ENCODE data around the gene EIF6.

DNA sequence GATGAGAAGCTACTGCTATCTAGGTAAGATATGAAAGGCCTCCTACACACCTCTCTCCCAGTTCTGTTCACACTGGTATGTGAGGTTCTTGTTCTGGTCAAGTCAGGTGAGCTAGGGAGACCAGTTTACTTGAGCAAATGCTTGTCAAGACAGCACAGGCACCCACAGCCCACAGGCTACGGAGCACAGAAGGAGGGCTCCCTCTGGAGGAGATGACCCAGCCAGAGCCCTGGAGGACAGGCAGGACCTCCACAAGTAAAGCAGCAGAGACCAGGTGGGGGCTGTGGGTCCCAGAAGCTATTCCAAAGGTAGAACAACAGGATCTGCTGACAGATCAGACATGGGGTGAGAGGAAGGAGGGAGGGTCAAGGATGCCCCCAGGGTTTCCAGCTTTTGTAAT lies 19.8 kb downstream of the EIF6 start:
- TF ChIP-seq SP1 (IDR thresholded peaks at IDR 0.05): no peak
- TF ChIP-seq, protein P1, sequence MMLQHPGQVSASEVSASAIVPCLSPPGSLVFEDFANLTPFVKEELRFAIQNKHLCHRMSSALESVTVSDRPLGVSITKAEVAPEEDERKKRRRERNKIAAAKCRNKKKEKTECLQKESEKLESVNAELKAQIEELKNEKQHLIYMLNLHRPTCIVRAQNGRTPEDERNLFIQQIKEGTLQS (IDR thresholded peaks at IDR 0.05): no peak
- TF ChIP-seq, protein P2, sequence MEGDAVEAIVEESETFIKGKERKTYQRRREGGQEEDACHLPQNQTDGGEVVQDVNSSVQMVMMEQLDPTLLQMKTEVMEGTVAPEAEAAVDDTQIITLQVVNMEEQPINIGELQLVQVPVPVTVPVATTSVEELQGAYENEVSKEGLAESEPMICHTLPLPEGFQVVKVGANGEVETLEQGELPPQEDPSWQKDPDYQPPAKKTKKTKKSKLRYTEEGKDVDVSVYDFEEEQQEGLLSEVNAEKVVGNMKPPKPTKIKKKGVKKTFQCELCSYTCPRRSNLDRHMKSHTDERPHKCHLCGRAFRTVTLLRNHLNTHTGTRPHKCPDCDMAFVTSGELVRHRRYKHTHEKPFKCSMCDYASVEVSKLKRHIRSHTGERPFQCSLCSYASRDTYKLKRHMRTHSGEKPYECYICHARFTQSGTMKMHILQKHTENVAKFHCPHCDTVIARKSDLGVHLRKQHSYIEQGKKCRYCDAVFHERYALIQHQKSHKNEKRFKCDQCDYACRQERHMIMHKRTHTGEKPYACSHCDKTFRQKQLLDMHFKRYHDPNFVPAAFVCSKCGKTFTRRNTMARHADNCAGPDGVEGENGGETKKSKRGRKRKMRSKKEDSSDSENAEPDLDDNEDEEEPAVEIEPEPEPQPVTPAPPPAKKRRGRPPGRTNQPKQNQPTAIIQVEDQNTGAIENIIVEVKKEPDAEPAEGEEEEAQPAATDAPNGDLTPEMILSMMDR (IDR thresholded peaks at IDR 0.05; ENCODE audit: low read depth, low read length, missing input control): no peak

Measured in liver (tissue), 3 donors.